ENCODE data around the gene FOXP1. TPM values are rescaled to one million over a fixed set of nuclear protein-coding genes. Genes with fewer than 3 reads are reported as not detected.

Gene FOXP1
- total and polyA plus RNA-seq, 8 donors, result 13.4 to 74.1 (median 44.1) TPM

DNA sequence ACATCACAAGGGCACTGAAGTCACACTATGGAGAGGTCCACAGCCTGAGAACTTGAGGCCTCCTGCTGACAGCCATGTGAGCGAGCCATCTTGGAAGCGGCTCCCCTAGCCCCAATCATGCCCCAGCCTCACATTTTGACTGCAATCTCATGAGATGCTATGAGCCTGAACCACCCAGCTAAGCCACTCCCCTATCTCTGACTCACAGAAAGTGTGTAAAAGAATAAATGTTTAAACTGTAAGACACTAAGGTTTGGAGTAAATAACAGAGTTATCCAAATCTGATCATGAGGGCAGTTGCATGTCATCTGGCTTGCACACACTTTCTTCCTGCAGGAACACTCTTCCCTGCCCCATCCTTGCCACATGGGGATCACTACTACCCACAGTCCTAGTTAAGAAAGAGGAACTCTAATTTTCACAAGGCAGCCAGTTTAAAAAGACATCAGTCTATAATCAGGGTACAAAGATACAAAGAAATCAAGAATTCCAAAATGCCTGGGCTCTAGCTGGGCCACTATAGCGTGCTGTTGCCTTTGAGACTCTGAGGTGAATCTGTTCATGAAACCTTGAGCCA, 494.2 kb downstream of the FOXP1 start:
- TF ChIP-seq, protein P1, sequence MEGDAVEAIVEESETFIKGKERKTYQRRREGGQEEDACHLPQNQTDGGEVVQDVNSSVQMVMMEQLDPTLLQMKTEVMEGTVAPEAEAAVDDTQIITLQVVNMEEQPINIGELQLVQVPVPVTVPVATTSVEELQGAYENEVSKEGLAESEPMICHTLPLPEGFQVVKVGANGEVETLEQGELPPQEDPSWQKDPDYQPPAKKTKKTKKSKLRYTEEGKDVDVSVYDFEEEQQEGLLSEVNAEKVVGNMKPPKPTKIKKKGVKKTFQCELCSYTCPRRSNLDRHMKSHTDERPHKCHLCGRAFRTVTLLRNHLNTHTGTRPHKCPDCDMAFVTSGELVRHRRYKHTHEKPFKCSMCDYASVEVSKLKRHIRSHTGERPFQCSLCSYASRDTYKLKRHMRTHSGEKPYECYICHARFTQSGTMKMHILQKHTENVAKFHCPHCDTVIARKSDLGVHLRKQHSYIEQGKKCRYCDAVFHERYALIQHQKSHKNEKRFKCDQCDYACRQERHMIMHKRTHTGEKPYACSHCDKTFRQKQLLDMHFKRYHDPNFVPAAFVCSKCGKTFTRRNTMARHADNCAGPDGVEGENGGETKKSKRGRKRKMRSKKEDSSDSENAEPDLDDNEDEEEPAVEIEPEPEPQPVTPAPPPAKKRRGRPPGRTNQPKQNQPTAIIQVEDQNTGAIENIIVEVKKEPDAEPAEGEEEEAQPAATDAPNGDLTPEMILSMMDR (IDR thresholded peaks at IDR 0.05), result no peak
- intact Hi-C loops (cut with DNase I), result no loop called here
- DNase-seq (no peak), FAIRE-seq (no peak), ATAC-seq (no peak)
- Histone ChIP-seq H3K9me3 (no peaks in the 10 kb centered on the region), H3K4me3 (no peak overlapping the region), H3K27ac (no peak overlapping the region), H3K27me3 (no peaks in the 10 kb centered on the region), H3K4me1 (no peaks in the 10 kb centered on the region), H3K36me3 (no peaks in the 10 kb centered on the region)
- WGBS, 2 donors, result 98% methylated on average over 3 of the region's 3 CpGs

DNA sequence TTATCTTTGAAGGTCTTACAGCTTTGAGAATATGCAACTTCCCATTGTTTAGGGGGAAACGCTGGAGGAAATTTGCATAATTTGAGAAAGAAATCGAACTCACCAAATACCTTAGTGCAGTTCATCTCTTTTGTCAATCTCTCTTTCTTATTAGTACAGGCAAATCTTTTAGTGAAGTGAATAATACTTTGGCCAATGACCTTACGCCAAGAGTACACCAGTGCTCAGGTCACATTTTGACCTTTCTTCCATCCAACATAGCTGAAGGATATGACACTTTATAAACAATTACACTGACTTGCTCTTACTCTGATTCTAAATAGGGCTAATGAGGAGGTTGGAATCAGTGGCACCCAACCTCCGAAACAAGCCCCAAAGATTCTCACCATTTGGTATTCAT, 494.8 kb downstream of the FOXP1 start:
- 90 to 94% methylated on average over 4 of the region's 4 CpGs for WGBS, 2 donors
- TF ChIP-seq, protein P1 (IDR thresholded peaks at IDR 0.05), result no peak
- no peak overlapping the region for H3K4me3 ChIP-seq
- FAIRE-seq (no peak), DNase-seq (no peak), ATAC-seq (no peak)
- intact Hi-C loops (cut with DNase I), result no loop called here
- H3K36me3 ChIP-seq, result no peaks in the 10 kb centered on the region
- H3K4me1 ChIP-seq, result no peaks in the 10 kb centered on the region
- no peak overlapping the region for H3K27ac ChIP-seq
- H3K27me3 ChIP-seq, result no peaks in the 10 kb centered on the region
- H3K9me3 ChIP-seq, result no peaks in the 10 kb centered on the region

DNA sequence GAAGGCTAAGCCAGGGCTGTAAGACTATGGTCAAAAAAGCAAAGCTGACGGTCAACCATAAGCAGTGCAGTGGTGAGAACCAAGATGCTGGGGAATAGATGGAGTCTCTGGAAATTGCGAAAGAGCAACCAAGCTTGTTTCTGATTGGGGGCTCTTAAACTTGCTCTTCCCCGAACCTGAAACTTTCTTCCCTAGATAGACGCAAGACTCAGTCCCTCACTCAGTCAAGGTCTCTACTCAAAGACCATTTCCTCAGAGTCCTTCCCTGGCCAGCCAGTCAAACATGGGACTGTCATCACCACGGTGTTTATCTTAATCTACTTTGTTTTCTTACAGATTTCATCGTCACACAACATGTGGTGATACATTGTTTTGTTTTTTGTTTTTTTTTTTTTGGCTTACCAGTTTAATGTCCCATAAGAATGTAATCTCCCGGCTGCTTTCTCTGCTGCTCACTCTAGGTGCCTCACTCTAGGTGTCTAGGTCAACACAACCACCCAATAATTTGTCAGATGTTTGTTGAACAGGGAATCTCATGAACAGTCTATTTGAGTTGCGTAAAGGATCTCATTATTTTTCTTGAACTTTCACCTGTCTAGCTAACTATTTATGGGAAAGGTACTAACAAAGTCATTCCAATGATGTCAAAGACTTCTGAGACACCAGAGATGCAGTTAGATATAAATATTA, 495.4 kb downstream of the FOXP1 start:
- Histone ChIP-seq H3K36me3 (no peaks in the 10 kb centered on the region), H3K4me1 (no peaks in the 10 kb centered on the region), H3K9me3 (no peaks in the 10 kb centered on the region), H3K4me3 (no peak overlapping the region), H3K27me3 (no peaks in the 10 kb centered on the region), H3K27ac (no peak overlapping the region)
- no peak for ATAC-seq
- TF ChIP-seq, protein P1 (IDR thresholded peaks at IDR 0.05), result no peak
- DNase-seq, result no peak
- intact Hi-C loops (cut with DNase I), result no loop called here
- FAIRE-seq, result no peak
- WGBS, 2 donors, result 77 to 80% methylated on average over 8 of the region's 8 CpGs

DNA sequence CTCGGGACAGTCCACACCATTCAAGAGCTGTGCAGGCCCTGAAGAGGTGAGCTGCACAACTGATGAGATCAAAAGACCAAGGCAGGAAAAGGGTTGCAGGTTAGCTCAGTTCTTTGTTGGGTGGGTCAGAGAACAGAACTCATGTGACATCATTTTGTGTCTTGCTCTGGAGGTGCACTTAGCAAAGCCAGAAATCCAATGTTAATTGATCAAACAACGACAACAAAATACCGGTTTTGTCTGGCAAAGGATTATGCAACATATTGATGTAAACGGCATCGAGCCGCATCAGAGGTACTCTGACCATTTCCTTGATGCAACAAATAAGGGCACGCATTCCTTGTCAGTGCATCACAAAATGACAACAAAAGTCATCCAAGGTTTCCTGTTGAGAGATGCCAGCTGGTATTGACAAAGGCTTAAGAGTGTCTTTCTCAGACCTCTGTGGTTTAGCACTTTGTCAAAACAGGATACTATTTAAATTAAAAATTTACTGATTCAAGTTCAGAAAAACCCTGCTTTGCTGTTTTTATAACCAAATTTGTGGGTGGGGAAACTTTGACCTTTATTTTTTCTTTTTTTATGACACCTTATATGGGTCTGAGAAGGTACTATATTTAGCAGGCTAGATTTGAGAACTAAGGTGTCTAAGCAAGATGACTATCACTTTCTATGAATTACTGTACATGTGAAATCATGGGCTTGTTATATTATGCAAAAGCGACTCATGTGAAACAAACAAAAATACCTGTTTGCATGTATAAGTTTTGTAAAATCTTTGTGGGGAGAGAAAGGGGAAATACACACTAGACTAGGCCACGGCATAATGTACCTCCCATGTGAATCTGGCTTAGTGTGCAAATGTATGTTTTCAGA, 496.1 kb downstream of the FOXP1 start:
- H3K9me3 ChIP-seq, result no peaks in the 10 kb centered on the region
- intact Hi-C loops (cut with DNase I), result no loop called here
- TF ChIP-seq, protein P1 (IDR thresholded peaks at IDR 0.05), result no peak
- WGBS, 2 donors, result 70 to 76% methylated on average over 9 of the region's 9 CpGs
- DNase-seq, result no peak
- no peaks in the 10 kb centered on the region for H3K36me3 ChIP-seq
- no peak overlapping the region for H3K27ac ChIP-seq
- no peak for FAIRE-seq
- H3K27me3 ChIP-seq, result no peaks in the 10 kb centered on the region
- H3K4me3 ChIP-seq, result no peak overlapping the region
- ATAC-seq, result no peak
- H3K4me1 ChIP-seq, result no peaks in the 10 kb centered on the region
